SH-SY5Y (cell line): ENCODE results near the gene FN3KRP.

ENCODE experiments used
- GATA2 ChIP-seq: IDR thresholded peaks from 2 replicates; pipeline ENCODE4 v1.6.1; 2011; ENCODE audit warnings: mild to moderate bottlenecking, low read depth, low read length
- GATA3 ChIP-seq: IDR thresholded peaks from 2 replicates; pipeline ENCODE4 v1.6.1; 2011; ENCODE audit warnings: low read depth, mild to moderate bottlenecking, low read length, moderate library complexity

DNA sequence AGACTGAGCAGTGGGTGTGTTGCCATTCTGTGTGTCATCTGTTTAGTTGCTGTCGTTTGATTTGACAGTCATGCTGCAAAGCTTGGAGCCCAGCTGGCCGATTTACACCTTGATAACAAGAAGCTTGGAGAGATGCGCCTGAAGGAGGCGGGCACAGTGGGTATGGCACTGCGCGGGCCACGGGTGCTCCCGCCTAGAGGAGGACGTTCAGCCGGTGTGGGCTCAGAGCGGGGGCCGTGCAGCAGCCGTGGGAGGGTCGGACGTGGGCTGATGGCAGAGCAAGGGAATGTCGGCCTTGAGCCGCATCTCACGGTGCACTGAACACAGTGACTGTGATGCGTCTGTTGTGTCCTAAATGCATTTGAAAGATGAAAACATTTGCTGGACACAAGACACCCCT is 3.7 kb downstream of the FN3KRP start:
- no peak for TF ChIP-seq GATA2
- no peak for TF ChIP-seq GATA3
